Breast epithelium (tissue), 3 donors: ENCODE results near the gene TRIO.

Source experiments
- POLR2A ChIP-seq: fragments of 450-650 bp; IDR thresholded peaks from one replicate; pipeline ENCODE4 v1.6.1; 2016; ENCODE audit warnings: antibody characterized with exemption, mild to moderate bottlenecking, moderate library complexity
- POLR2AphosphoS5 ChIP-seq, 3 donors: sonication (generic); formaldehyde crosslinking; IDR thresholded peaks; one replicate each; pipeline ENCODE4 v1.6.1; 2017; ENCODE audit warnings: antibody characterized with exemption in 3 of 3
- TF ChIP-seq, protein P1 (sequence below), 3 donors: fragments of 450-650 bp; IDR thresholded peaks; one replicate each; pipeline ENCODE4 v1.5.1; 2016 to 2017; ENCODE audit warnings: antibody characterized with exemption in 3 of 3, mild to moderate bottlenecking in 3 of 3, moderate library complexity in 3 of 3

DNA sequence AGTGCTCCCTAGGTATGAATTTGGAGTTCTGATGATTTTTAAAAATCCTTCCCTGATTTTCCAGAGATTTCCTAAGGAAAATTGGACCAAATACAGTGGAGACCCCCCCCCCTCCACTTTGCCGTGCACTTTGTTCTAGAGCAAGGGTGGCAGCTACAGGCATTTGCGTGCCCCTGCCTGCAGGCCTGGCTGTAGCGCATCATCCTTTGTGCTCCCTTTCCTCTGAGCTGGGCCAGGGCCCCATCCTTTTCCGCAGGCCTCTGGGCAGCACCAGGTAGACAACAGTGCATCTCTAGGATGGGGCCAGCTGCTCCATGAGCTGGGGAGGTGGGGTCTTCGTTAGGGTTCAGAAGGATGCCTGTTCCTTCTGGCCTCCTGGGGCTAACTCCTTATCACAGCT, 39.6 kb downstream of the TRIO start:
- TF ChIP-seq POLR2A (no peak), POLR2AphosphoS5 (IDR thresholded peaks at IDR 0.05) (no peak)
- TF ChIP-seq, protein P1, sequence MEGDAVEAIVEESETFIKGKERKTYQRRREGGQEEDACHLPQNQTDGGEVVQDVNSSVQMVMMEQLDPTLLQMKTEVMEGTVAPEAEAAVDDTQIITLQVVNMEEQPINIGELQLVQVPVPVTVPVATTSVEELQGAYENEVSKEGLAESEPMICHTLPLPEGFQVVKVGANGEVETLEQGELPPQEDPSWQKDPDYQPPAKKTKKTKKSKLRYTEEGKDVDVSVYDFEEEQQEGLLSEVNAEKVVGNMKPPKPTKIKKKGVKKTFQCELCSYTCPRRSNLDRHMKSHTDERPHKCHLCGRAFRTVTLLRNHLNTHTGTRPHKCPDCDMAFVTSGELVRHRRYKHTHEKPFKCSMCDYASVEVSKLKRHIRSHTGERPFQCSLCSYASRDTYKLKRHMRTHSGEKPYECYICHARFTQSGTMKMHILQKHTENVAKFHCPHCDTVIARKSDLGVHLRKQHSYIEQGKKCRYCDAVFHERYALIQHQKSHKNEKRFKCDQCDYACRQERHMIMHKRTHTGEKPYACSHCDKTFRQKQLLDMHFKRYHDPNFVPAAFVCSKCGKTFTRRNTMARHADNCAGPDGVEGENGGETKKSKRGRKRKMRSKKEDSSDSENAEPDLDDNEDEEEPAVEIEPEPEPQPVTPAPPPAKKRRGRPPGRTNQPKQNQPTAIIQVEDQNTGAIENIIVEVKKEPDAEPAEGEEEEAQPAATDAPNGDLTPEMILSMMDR (IDR thresholded peaks at IDR 0.05): no peak
